IMR-90 (cell line): ENCODE measurements around the gene NLGN1. TPM values are rescaled to one million over a fixed set of nuclear protein-coding genes. Genes with fewer than 3 reads are reported as not detected.

ENCODE experiments used
- ATAC-seq: fragments of 200-7000 bp; cut with Tn5 transposase; 2 replicates; pipeline ENCODE4 v1.9.1; 2020; ENCODE audit warnings: low read depth, mild to moderate bottlenecking, moderate library complexity
- BruUV-seq: library from RNA; stranded (reverse); fragments of 400-500 nt; replicated peaks from 2 replicates; lab custom pipeline; 2021; lab: Mats Ljungman, UMichigan
- CTCF ChIA-PET: fragments of 300-600 bp; formaldehyde crosslinking; extraction: SDS; loops from one replicate; lab custom pipeline; 2021; ENCODE audit warnings: antibody characterized with exemption; lab: Yijun Ruan, JAX
- POLR2A ChIA-PET: fragments of 300-600 bp; sonication (Branson Sonifier 250); formaldehyde crosslinking; loops from one replicate; lab custom pipeline; 2022; ENCODE audit warnings: antibody characterized with exemption; ENCODE audit not compliant: unreplicated experiment; lab: Charles Lee
- DNase-seq: peaks from one replicate; pipeline ENCODE4 v3.0.0; 2013
- H2AFZ ChIP-seq: replicated peaks from 2 replicates; pipeline ENCODE3; 2013; ENCODE audit warnings: low read length, mild to moderate bottlenecking; ENCODE audit not compliant: poor library complexity
- H2AK5ac ChIP-seq: 2 replicates; pipeline ENCODE4 v1.6.1; 2013; ENCODE audit warnings: low read depth, low read length, inconsistent platforms
- H2AK9ac ChIP-seq: replicated peaks from 2 replicates; pipeline ENCODE3; 2013; ENCODE audit warnings: mild to moderate bottlenecking, low read depth, low read length, moderate library complexity; ENCODE audit not compliant: poor library complexity
- H2BK120ac ChIP-seq: 2 replicates; pipeline ENCODE4 v1.6.1; 2013; ENCODE audit warnings: low read depth, low read length, inconsistent platforms
- H2BK15ac ChIP-seq: 3 replicates; pipeline ENCODE4 v1.6.1; 2013; ENCODE audit warnings: low read depth, low read length, inconsistent platforms
- H2BK20ac ChIP-seq: 2 replicates; pipeline ENCODE4 v1.6.1; 2013; ENCODE audit warnings: low read depth, mild to moderate bottlenecking, inconsistent platforms, low read length, moderate library complexity
- H2BK5ac ChIP-seq: 2 replicates; pipeline ENCODE4 v1.6.1; 2013; ENCODE audit warnings: mild to moderate bottlenecking, low read depth, low read length, inconsistent platforms; ENCODE audit not compliant: poor library complexity, severe bottlenecking
- H3K14ac ChIP-seq: replicated peaks from 2 replicates; pipeline ENCODE4 v1.6.1; 2013; ENCODE audit warnings: low read depth, low read length, inconsistent platforms
- H3K18ac ChIP-seq: 2 replicates; pipeline ENCODE4 v1.6.1; 2013; ENCODE audit warnings: low read depth, low read length, control low read depth
- H3K23ac ChIP-seq: 2 replicates; pipeline ENCODE4 v1.6.1; 2013; ENCODE audit warnings: low read depth, low read length, inconsistent platforms
- H3K27ac ChIP-seq: 2 replicates; pipeline ENCODE4 v1.5.1; 2013; ENCODE audit warnings: mild to moderate bottlenecking, control low read depth, low read length; ENCODE audit not compliant: insufficient read depth
- H3K27me3 ChIP-seq: 2 replicates; pipeline ENCODE4 v1.6.1; 2013; ENCODE audit warnings: low read length; ENCODE audit not compliant: control insufficient read depth, insufficient read depth
- H3K36me3 ChIP-seq: 2 replicates; pipeline ENCODE4 v1.6.1; 2013; ENCODE audit warnings: low read length, mixed read lengths; ENCODE audit not compliant: control insufficient read depth, insufficient read depth
- H3K4ac ChIP-seq: 2 replicates; pipeline ENCODE4 v1.6.1; 2013; ENCODE audit warnings: low read depth, low read length, inconsistent platforms
- H3K4me1 ChIP-seq: 2 replicates; pipeline ENCODE4 v1.6.1; 2013; ENCODE audit warnings: low read length, mixed read lengths; ENCODE audit not compliant: control insufficient read depth, insufficient read depth
- H3K4me2 ChIP-seq: 2 replicates; pipeline ENCODE4 v1.6.1; 2013; ENCODE audit warnings: low read depth, mild to moderate bottlenecking, control low read depth, low read length, moderate library complexity
- H3K4me3 ChIP-seq: 2 replicates; pipeline ENCODE4 v1.5.1; 2013; ENCODE audit warnings: low read depth, mild to moderate bottlenecking, control low read depth, low read length, moderate library complexity; ENCODE audit not compliant: insufficient read depth
- H3K56ac ChIP-seq: 2 replicates; pipeline ENCODE4 v1.6.1; 2013; ENCODE audit warnings: low read length, inconsistent platforms; ENCODE audit not compliant: insufficient read depth; ENCODE audit errors: extremely low read depth
- H3K79me1 ChIP-seq, 2 experiments: 2 replicates each; pipeline ENCODE4 v1.6.1; 2013; ENCODE audit warnings: low read length in 2 of 2, inconsistent platforms in 1 of 2, low read depth in 1 of 2
- H3K9ac ChIP-seq: 2 replicates; pipeline ENCODE4 v1.6.1; 2013; ENCODE audit warnings: low read depth, low read length, control low read depth
- H3K9me1 ChIP-seq: 2 replicates; pipeline ENCODE4 v1.6.1; 2013; ENCODE audit warnings: low read length, inconsistent platforms; ENCODE audit not compliant: insufficient read depth
- H3K9me3 ChIP-seq: 2 replicates; pipeline ENCODE4 v1.6.1; 2013; ENCODE audit warnings: low read length; ENCODE audit not compliant: control insufficient read depth, insufficient read depth
- H4K20me1 ChIP-seq: 2 replicates; pipeline ENCODE4 v1.6.1; 2013; ENCODE audit warnings: low read length, inconsistent platforms; ENCODE audit not compliant: insufficient read depth
- H4K5ac ChIP-seq: 2 replicates; pipeline ENCODE4 v1.6.1; 2013; ENCODE audit warnings: mild to moderate bottlenecking, low read depth, low read length, control low read depth
- H4K8ac ChIP-seq, 2 experiments: 2 replicates each; pipeline ENCODE4 v1.6.1; 2013; ENCODE audit warnings: low read depth in 2 of 2, low read length in 2 of 2, control low read depth in 1 of 2, inconsistent platforms in 1 of 2
- H4K91ac ChIP-seq: 2 replicates; pipeline ENCODE4 v1.6.1; 2013; ENCODE audit warnings: low read depth, low read length, inconsistent platforms; ENCODE audit not compliant: insufficient read depth
- CTCF ChIP-seq: conservative IDR thresholded peaks from 2 replicates; pipeline ENCODE4 v1.5.1; 2012; ENCODE audit warnings: mild to moderate bottlenecking, low read depth, low read length, improper control_type of control experiment
- MAFK ChIP-seq: IDR thresholded peaks from 2 replicates; pipeline ENCODE4 v1.6.1; 2012; ENCODE audit warnings: low read depth, low read length, improper control_type of control experiment
- RCOR1 ChIP-seq: IDR thresholded peaks from 2 replicates; pipeline ENCODE4 v1.6.1; 2012; ENCODE audit warnings: mild to moderate bottlenecking, low read length, improper control_type of control experiment; ENCODE audit not compliant: insufficient replicate concordance
- WGBS, 2 experiments: methylation state at CpG; one replicate each; pipeline versions ENCODE4 v1.1.5 to v1.1.7; 2013; ENCODE audit warnings: missing lambda C conversion rate in 2 of 2; ENCODE audit not compliant: insufficient read length in 1 of 2; ENCODE audit errors: extremely low coverage in 2 of 2; 5-methylcytosine and 5-hydroxymethylcytosine counted together
- dilution Hi-C: fragments of 300-500 bp; cut with HindIII; formaldehyde crosslinking; loops from one replicate; pipeline ENCODE4 v1.14.3; 2018; ENCODE audit warnings: low sequenced_read_pairs; ENCODE audit not compliant: unreplicated experiment
- in situ Hi-C: fragments of 300-500 bp; cut with MboI; formaldehyde crosslinking; loops from 3 replicates; pipeline ENCODE4 v1.14.3; 2019; ENCODE audit warnings: low sequenced_read_pairs, inconsistent platforms, mixed read lengths
- intact Hi-C: fragments of 100-400 bp; cut with micrococcal nuclease; formaldehyde crosslinking; loops from 2 replicates; pipeline ENCODE4 v1.10.0; 2022
- polyA plus RNA-seq, 3 experiments: library from polyadenylated mRNA; depleted of rRNA; stranded (reverse); fragments of >200 nt; gene quantifications; 2 replicates each; pipeline ENCODE4 v1.2.3, GENCODE V29; 2012; ENCODE audit warnings: low replicate concordance in 1 of 3
- total RNA-seq: library from RNA; depleted of rRNA; stranded (reverse); fragments of >200 nt; gene quantifications from 2 replicates; pipeline ENCODE4 v1.2.3, GENCODE V29; 2012

The NLGN1 gene
- total and polyA plus RNA-seq, 2 of the 4 experiments (the other 2 are of a cell fraction), result 1.8 to 12.5 TPM

GRCh38 chr3:173988909-173989308 lies 591.4 kb downstream of the NLGN1 start:
- Histone ChIP-seq H3K23ac (no peak overlapping the region), H3K4me2 (no peak overlapping the region), H2AFZ (no peak overlapping the region), H4K8ac (no peak overlapping the region), H3K56ac (no peak overlapping the region), H3K27me3 (no peaks in the 10 kb centered on the region), H2BK120ac (no peak overlapping the region), H2BK5ac (no peak overlapping the region), H2BK15ac (no peak overlapping the region), H4K91ac (no peak overlapping the region), H4K20me1 (no peaks in the 10 kb centered on the region), H3K4me1 (no peaks in the 10 kb centered on the region), H3K79me1 (no peaks in the 10 kb centered on the region), H2AK9ac (no peak overlapping the region), H3K18ac (no peak overlapping the region), H3K4ac (no peak overlapping the region), H2BK20ac (no peak overlapping the region), H3K27ac (no peak overlapping the region), H3K9ac (no peak overlapping the region), H3K36me3 (no peaks in the 10 kb centered on the region), H3K4me3 (no peak overlapping the region), H3K9me3 (no peaks in the 10 kb centered on the region), H3K9me1 (no peaks in the 10 kb centered on the region), H4K5ac (no peak overlapping the region), H3K14ac (no peak overlapping the region), H2AK5ac (no peak overlapping the region)
- DNase-seq, result no peak
- ChIA-PET POLR2A (no interaction called here), CTCF (no interaction called here)
- no peak for ATAC-seq
- TF ChIP-seq CTCF, result no peak
- peak; percentile 90 for TF ChIP-seq MAFK
- no peak for TF ChIP-seq RCOR1
- no CpG with 5 or more reads among the region's 1 CpG for WGBS, 2 experiments
- BruUV-seq, result no TSS peak
- in situ Hi-C loops (no loop called here), dilution Hi-C loops (no loop called here), intact Hi-C loops (no loop called here)
